ENCODE measurements around the gene GTF2H3.
"Not testable (repeated sequence)": the region's sequence is repeated elsewhere in the genome, so short reads cannot be mapped to it uniquely, and the experiment has no call there.

The GTF2H3 gene

DNA sequence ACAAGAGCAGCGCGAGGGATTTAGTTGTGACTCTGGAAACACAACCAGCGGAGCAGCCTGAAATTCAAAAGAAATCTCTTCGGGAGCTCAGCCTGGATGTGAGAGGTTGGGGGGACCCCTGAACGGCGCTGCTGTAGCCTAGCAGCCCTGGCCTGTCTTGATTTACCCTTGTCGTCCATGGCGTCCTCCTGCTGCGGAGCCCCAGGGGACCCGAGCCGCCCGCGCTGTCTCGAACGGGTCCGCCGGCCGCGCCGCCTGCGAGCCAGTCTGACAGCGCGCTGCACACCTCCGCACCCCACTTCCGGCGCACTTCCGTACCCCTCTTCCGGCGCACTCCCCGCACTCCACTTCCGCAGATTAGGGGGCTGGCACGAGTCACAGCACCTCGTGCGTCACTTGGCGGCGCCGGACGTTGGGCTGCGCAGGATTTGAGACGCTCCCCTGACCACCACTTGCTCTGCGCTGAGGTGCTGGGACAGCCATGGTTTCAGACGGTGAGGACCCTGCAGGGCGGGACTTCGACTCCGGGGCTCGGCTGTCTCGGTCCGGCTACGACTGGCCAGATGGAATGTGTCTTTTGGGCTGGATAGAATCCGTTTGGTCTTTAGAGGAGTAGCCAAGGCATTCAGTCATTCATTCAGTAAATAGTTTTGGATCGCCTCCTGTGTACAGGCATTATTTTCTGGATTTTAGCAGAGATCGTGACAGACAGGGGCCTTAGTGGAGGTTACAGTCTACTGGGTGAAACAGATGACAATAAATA is at the start of gene GTF2H3, which contains the start of gene EIF2B1:
GTF2H3 (plus strand) TSS at position 451 of the 763 bp plus-strand sequence; CDS start at position 482, 31 bp downstream.
EIF2B1 (minus strand) TSS at position 308 of the 763 bp plus-strand sequence; CDS start at position 179, 129 bp downstream.
- DNase-seq (ENCODE audit: low read depth): peak; percentile 97

DNA sequence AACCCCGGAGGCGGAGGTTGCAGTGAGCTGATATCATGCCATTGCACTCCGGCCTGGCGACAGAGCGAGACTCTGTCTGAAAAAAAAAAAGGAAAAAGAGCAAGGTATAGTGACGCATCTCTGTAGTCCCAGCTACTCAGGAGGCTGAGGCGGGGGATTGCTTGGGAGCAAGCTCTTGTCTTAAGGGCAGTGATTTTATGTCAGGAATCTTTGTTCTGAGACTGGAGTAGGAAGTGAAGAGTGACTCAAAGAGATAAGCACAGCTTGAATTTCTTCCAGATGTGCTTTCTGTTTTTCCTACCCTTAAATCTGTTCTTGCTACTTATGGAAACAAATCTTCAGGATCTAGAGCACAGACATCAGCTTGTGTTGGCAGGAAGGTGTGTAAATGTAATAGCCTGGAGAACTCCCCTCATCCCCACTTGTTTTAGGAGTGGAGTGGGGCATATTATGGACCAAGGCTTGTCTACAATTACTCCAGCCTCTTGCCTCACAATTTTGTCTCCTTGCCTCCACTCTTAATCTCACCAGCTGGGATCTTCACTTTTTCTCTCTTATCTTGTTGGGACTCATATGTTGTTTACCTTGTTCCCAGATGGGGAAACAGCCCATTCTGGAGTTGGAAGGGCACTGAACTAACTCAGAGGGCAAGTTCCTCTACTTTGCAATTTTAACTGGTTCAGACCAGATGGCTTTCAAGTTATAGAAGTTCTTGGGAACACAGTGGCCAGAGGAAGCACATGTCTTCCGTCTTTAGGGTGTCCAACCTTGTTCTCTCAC is 41.7 kb upstream of the GTF2H3 start:
- DNase-seq (ENCODE audit: low read depth): no peak

DNA sequence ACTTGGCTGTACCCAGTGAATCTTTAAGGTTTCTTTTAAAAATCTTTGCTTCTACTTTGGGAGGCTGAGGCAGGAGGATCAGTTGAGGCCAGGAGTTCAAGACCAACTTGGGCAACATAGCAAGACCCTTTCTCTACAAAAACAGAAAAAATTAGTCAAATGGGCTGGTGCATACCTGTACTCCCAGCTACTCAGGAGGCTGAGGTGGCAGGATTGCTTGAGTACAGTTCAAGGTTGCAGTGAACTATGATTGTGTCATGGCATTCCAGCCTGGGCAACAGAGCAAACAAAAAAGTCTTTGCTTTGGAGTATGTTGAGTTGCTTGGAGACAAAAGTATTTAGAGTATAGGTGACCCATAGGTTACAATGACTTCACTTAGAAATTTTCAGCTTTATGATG is 37.9 kb upstream of the GTF2H3 start:
- DNase-seq (ENCODE audit: low read depth): no peak

DNA sequence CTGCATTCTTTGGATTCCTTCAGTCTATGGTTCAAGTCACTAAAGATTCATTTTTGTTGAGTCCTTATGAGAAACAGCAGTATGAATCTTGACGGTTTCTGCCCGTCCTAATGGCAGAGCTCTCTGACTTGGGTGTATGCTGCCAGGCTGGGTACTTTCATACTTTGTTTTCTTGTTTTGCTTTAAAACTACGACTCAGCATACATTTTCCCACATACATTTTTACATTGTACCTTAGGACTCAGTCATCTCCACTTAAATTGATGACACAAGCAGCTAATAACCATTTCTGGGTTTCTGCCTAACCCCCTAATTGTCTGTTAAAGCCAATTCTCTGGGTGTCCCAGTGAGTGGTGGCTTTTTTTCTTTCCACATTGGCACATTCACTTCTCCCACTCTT is 36.5 kb upstream of the GTF2H3 start:
- no peak for DNase-seq (ENCODE audit: low read depth)

DNA sequence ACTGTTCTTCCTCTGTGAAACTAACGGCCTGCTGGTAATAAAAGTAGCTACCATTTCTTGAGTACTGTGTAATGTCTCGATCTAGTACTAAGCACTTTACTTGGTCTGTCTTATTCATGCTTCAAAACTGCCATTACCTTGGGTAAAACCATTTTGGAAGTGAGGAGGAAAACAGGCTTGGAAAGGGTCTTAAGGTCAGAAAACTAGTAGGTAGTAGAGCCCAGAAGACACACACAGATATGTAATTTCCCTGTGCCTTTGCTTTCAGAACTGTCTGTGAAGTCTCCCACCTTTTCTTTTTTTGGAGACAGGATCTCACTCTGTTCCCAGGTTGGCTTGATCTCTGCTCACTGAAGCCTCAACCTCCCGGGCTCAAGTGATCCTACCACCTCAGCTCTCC is 35.1 kb upstream of the GTF2H3 start:
- no peak for DNase-seq (ENCODE audit: low read depth)

DNA sequence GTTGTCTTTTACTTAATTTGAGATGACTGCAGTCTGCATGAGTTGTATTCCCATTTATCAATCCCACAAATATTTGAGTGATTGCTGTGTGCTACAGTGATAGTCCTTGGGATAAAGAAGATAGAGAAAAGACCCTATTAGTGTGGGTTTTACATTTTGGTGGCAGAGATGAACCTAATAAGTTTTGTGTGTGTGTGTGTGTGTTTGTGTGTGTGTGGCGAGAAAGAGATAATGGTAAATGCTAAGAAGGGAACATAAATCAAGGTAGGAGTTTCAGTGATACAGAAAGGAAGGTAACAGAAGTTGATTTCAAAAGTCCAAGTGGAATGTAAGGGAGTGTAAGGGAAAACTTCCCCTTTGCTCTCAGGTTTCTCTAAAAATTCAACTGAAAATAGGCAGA is 34.3 kb upstream of the GTF2H3 start:
- DNase-seq (ENCODE audit: low read depth): no peak

DNA sequence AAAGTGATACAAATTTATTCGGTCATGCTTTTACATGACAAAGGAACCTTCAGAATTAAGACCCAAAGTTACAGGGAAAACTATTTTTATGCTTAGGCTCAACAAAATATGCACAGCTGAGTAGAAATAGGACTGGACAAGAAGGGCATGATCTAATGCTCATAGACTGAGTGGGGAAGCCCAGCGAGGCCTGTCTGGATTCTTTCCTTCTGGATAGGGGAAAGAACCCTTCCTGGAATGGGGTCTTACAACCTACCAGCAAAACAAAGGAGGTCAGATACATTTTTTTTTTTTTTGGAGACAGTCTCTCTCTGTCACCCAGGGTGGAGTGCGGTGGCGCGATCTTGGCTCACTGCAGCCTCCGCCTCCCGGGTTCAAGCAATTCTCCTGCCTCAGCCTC is 33.9 kb upstream of the GTF2H3 start:
- no peak for DNase-seq (ENCODE audit: low read depth)

DNA sequence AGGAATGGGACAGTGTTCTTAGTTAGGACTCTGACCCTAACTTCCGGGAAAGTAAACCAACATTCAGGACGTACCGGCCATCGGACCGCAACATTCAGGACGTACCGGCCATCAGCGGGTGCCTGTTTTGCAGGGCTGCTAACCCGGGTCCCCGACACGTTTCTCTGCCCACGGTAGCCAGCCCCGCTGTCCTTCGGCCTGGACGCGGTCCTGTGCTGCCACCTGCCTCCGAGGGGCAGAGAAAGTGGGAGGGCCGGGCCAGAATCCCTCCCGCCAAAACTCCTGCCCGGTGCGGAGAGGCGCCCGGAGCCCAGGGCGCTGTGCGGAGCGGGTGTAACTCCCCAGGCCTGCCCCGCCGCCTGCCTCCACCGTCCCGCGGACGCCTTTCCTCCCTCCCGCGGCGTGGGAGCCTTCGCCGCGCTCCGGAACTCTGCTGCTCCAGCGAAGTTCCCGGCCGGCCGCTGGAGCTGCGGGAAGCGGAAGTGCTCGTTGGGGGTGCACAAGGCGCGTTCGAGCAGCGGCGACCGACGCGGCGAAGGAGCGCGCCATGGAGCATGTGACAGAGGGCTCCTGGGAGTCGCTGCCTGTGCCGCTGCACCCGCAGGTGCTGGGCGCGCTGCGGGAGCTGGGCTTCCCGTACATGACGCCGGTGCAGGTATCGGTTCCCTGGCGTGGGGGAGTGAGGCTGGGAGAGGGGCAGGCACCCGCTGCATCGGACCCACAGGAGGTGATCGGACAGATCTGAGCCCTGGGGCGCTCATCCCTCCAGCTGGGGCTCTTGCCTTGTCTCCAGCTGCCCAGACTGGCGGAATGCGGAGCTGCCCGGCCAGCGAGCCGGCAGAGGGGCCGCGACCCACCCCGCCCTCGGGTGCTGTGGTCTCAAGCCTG is 31.8 kb upstream of the GTF2H3 start, which contains the start of gene DDX55:
DDX55 (plus strand) TSS at position 498 of the 888 bp plus-strand sequence; CDS start at position 548, 50 bp downstream.
- peak; percentile 83 for DNase-seq (ENCODE audit: low read depth)

DNA sequence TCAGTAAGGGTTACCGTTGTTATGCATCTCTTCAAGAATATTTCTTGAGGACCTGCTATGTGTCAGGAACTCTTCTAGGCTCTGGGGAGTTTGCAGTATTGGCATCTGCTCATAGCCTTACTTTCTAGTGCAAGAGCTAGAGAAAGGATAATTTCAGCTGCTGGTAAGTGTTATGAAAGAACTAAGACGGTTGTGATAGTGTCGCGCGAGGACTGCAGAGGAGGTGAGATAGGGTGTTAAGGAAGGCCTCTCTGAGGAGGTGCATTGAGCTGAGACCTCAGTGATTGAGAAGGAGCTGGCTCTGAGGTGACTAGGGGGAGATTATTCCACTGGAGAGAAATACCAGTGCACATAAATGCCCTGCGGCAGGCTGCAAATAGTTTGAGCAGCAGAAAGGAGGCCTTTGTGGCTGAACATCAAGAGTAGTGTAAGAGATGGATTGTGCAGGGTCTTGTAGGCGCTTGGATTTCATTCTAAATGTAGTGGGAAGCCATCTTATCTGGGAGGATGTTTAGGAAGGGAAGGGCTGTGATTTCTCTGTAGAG is 30.9 kb upstream of the GTF2H3 start:
- no peak for DNase-seq (ENCODE audit: low read depth)

DNA sequence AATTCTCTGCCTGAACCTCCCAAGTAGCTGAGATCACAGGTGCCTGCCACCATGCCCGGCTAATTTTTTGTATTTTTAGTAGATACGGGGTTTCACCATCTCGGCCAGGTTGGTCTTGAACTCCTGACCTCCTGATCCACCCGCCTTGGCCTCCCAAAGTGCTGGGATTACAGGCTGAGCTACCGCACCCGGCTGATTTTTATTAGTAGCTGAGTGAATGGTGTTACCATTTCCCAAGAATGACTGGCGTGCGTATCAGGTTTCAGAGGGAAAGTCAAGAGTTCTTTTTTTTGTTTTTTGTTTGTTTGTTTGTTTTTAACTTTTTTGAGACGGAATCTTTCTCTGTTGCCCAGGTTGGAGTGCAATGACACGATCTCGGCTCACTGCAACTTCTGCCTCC is 30.1 kb upstream of the GTF2H3 start:
- not testable (repeated sequence) for DNase-seq (ENCODE audit: low read depth)

DNA sequence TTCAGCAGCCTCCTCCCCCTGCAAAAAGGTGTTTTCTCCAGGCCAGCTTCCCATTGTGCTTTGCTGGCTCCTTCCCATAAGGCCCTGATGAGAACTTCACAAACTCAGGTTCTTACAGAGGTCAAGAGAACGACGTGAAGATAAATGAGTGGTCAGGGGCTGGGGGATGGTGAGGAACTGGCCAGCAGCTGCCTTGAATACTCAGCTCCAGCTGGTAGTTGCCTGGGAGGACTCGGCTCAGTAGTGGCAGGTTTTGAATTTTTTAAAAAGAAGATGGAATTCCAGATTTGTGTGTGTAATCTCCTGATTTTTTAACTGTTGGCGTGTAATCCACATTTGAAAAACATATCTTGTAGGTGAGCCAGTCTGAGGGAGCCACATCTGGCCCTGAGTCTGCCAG is 25.9 kb upstream of the GTF2H3 start:
- DNase-seq (ENCODE audit: low read depth): no peak

DNA sequence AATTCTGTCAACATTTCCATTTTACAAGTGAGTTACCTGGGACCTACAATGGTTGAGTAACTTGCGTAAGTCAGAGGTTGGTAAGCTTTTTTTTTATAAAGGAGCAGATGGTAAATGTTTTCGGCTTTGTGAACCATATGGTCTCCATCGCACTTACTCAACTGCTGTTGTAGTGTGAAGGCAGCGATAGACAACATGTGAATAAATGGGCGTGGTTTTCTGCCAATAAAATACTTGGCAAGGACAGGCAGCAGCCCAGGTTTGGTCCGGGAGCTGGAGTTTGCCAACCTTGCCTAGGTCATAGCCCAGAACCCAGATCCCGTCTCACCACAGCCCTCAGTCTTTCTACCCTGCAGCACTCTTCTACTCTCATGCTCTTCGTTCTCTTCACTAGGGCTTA is 25.4 kb upstream of the GTF2H3 start:
- DNase-seq (ENCODE audit: low read depth): no peak

DNA sequence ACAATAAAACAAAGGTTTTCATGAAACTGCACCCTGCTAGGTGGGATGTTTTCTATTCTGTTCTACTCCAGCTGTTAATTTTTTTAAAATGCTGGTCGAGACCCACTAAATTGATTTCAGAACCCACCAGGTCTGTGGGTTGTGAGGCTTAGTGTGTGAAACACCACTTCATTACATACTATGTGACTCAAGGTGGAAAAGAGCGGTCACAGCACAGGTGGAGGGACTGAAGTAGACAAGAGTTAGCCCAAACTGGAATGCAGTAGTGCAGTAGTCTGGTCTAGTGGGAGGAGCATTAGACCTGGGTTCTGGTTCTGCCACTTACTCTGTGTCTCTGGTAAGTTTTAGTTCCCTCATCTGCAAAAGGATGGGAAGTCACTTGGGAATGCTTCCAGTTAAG is 19.5 kb upstream of the GTF2H3 start:
- DNase-seq (ENCODE audit: low read depth): no peak

DNA sequence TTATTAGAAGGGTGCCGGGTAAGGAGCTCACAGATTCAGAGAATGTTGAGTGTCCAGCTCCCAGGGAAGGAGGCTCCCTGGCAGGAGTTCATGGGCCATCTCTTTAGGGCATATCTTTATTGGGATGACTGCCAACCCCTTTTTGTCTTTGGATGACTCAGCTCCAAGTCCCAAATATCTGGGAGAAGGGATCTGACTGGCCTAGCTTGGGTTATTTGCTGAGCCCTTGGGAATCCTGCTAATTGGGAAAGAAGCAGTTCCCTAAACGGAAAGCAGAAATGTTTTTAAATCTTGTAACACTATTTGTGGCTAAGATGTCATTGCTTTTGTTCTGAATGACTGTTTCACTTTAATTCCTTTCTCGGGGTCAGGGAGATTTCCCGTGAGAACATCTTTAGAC is 19.1 kb upstream of the GTF2H3 start:
- no peak for DNase-seq (ENCODE audit: low read depth)

DNA sequence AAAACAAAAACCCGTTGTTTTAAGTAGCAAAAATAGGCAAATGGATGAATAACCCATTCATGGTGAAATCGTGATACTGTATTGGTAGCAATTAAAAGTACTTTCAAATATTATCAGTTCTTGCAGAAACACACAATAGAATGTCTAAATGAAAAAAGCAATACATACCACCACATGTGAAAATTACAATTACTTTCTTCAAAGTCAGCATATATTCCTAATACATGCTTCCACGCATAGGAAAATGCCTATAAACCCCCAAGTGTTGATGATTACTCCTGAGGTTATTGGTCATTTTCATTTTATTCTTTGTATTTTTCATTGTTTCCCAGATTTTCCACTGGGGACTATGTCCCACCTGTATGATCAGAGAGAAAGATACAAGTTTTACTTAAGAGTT is 16.5 kb upstream of the GTF2H3 start:
- DNase-seq (ENCODE audit: low read depth): no peak

DNA sequence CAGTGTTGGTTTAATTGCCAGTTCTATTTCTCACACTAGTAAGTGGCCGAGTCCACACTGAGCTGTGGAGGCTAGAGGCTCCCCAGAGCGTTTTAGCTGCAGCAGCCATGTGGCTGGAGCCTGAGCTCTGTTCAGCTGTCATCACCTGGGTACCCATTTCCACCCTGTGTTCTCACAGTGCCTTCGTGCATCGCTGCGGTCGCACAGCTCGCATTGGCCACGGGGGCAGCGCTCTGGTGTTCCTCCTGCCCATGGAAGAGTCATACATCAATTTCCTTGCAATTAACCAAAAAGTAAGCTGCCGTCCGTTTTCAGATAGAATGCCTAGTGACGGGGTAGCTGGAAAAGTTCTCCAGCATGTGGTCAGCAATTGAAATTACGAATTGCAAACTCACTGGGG is 16.0 kb upstream of the GTF2H3 start:
- DNase-seq (ENCODE audit: low read depth): no peak

DNA sequence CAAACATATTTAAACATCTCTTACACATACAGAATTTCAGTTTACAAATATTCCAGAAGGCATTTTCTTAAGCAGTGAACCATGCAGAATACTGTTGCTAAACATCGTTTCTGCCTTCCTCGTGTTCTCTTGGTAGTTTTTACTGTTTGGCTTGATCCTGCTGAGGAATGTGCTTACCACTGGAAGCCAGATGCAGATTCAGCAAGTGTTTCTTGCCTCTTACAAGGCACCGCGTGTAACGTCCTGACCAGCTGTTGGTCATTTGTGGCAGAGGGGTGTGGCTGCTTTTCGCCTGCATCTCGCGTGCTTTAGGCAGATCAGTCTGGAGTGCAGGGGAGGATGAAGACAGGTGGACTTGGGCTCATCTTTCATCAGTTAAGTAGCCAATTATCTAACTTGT is 12.5 kb upstream of the GTF2H3 start:
- DNase-seq (ENCODE audit: low read depth): no peak

DNA sequence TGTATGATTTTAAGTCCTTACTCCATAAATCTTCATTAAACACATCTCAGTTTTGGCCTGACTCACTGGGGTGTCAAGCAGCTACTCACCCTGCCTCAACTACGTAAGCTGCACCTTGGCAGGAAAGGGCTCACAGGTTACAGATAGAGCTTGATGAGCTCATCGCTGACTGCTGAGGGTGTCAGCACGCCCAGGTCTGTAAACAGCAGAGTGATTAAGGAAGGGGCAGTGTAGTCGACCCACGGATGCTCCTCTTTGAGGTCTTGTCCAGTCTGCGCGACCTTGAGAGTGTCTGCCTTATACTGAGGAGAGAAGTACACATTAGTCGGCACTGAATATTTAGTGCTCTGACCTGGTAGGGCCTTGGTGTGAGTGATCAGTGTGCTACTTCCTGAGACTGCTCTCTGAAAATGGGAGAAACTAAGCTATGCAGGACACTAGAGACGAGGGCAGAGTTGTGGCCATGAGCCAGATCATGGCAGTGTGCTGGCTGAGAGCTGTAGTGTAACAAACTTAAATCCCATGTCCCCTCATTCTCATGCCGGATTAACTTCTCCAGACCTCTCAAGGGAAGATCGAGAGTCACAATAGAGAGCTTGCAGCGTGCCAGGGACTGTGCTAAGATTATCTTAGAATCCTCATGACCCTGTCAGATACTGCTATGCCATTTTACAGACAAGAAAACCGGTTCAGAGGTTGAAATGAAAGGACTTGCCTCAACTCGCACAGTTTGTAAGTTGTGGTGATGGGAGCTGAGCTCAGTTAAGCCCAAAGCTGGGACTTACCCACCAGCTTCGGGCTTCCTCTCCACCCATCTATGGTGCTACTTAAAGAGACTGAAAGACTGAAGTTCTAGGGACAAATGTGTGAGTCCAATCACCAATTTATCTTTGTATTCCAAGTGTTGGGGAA is 11.8 kb upstream of the GTF2H3 start:
- no peak for DNase-seq (ENCODE audit: low read depth)

DNA sequence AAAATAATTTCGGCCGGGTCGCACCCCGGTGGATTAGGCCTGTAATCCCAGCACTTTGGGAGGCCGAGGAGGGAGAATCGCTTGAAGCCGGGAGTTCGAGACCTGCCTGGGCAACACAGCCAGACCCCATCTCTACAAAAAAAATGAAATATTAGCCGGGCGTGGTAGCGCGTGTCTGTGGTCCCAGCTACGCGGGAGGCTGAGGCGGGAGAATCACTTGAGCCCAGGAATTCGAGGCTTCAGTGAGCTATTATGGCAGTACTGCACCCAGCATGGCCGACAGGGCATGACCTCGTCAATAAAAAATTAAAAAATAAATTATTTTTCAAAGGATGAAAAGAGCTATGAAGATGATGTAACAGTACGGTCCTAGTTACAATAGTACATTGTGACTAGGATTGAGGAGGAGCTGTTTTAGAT is 523 bp downstream of the GTF2H3 start:
- DNase-seq (ENCODE audit: low read depth): no peak

DNA sequence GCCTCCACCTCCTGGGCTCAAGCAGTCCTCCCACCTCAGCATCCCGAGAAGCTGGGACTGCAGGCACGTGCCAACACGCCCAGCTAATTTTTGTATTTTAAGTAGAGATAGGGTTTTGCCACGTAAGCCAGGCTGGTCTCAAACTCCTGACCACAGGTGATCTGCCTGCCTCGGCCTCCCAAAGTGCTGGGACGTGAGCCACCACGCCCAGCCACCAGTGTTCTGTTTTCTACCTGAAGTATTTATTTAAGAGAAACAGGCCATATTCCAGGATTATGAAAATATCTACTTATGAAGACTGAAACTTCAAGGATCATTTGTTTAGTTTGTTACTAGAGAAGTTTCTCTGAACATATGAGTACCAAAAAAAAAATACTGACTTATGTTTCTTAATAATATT is 10.3 kb downstream of the GTF2H3 start:
- no peak for DNase-seq (ENCODE audit: low read depth)

DNA sequence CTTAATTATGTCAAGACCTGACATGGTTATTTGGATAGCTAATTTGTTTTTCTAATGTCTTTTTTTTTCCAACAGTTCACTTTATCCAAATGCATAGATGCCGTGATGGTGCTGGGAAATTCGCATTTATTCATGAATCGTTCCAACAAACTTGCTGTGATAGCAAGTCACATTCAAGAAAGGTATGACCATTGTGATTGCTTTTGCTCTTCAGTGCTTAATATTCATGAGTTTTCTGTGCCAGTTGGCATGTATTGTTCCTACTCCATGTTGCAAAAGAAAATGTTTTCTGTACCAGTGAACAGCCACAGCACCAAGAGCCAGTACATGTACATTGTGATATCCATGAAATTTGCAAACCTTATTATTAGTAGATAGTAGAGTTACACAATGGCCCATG is 11.8 kb downstream of the GTF2H3 start:
- no peak for DNase-seq (ENCODE audit: low read depth)

All from activated T-helper 9 cell treated with anti-CD3 and anti-CD28 coated beads, Interleukin-2, amount 50 U/mL, for 16 hours (primary cell).